ENCODE measurements around the gene HOOK2. TPM values are rescaled to one million over a fixed set of nuclear protein-coding genes. Genes with fewer than 3 reads are reported as not detected.

The HOOK2 gene
- total and polyA plus RNA-seq, 2 of the 13 experiments (the other 11 are each of a cell fraction or from before 2014, with no cell fraction given) = 9.2 to 12.9 TPM

DNA sequence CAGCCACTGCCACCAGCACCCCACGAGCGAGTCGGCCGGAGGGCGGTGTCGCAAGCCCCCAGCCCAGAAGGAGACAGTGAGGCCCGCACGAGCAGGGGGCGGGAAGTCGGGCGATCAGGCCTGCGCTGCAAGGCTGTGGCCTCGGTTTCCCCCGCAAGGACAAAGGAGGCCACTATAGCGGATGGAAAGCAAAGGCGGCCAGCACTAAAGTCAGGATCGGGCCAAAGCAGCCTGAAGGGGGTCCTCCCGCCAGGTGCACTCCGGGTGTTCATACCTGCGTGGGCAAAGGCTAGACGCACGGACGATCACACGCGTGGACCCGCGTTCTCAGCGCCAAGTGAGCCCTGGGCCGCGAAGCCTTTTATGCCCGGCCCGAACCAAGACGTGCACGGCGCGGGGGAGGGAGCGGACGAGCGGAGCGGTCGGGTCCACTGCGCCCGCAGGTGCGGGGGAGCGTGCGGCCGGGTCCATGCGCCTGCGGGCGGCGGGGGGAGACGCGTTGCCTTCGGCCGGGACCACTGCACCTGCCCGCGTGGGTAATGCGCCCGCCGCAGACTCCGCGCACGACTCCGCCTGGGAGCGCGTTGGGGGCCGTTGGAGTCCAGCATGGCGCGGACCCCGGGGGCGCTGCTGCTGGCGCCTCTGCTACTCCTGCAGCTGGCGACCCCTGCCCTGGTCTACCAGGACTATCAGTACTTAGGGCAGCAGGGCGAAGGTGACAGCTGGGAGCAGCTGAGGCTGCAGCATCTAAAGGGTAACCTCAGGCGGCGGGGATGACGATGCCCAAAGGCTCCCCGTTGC, 26.3 kb upstream of the HOOK2 start, which contains the start of the genes PRDX2 and THSD8:
TSS of gene PRDX2 (minus strand) at position 335 of the 801 bp plus-strand sequence. CDS start 539 bp downstream, outside the sequence.
TSS of gene THSD8 (plus strand) at position 604 of the 801 bp plus-strand sequence. CDS start at position 607, 3 bp downstream.
- peak; percentile 53 for DNase-seq (ENCODE audit: low spot score)
- intact Hi-C loops (cut with micrococcal nuclease; ENCODE audit: unreplicated experiment) = no loop called here
- no peak; the same call in 1 of the 2 replicates for TF ChIP-seq RARA (CRISPR knock-in tag; IDR thresholded peaks at IDR 0.05)
- TF ChIP-seq, protein P1, sequence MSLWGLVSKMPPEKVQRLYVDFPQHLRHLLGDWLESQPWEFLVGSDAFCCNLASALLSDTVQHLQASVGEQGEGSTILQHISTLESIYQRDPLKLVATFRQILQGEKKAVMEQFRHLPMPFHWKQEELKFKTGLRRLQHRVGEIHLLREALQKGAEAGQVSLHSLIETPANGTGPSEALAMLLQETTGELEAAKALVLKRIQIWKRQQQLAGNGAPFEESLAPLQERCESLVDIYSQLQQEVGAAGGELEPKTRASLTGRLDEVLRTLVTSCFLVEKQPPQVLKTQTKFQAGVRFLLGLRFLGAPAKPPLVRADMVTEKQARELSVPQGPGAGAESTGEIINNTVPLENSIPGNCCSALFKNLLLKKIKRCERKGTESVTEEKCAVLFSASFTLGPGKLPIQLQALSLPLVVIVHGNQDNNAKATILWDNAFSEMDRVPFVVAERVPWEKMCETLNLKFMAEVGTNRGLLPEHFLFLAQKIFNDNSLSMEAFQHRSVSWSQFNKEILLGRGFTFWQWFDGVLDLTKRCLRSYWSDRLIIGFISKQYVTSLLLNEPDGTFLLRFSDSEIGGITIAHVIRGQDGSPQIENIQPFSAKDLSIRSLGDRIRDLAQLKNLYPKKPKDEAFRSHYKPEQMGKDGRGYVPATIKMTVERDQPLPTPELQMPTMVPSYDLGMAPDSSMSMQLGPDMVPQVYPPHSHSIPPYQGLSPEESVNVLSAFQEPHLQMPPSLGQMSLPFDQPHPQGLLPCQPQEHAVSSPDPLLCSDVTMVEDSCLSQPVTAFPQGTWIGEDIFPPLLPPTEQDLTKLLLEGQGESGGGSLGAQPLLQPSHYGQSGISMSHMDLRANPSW (CRISPR knock-in tag; IDR thresholded peaks at IDR 0.05; ENCODE audit: borderline replicate concordance) = peak; percentile 61; the same call in 1 of the 2 replicates
- no peak for TF ChIP-seq NCOA5 (CRISPR knock-in tag; IDR thresholded peaks at IDR 0.05)
- TF ChIP-seq TBX3 (IDR thresholded peaks at IDR 0.05; ENCODE audit: borderline replicate concordance) = no peak
- TF ChIP-seq ZNF281 (CRISPR knock-in tag; IDR thresholded peaks at IDR 0.05; ENCODE audit: borderline replicate concordance) = peak; percentile 57; the same call in 1 of the 2 replicates
- TF ChIP-seq TSC22D2 (CRISPR knock-in tag; IDR thresholded peaks at IDR 0.05; ENCODE audit: borderline replicate concordance) = peak; percentile 19; the same call in 1 of the 2 replicates
- no peak for TF ChIP-seq LCORL (IDR thresholded peaks at IDR 0.05)
- TF ChIP-seq LCORL (CRISPR knock-in tag; IDR thresholded peaks at IDR 0.05) = peak; percentile 14; the same call in 1 of the 2 replicates
- peak; percentile 44 for TF ChIP-seq PATZ1 (CRISPR knock-in tag; IDR thresholded peaks at IDR 0.05)
- peak; percentile 93 for TF ChIP-seq MAX (IDR thresholded peaks at IDR 0.05)
- peak; percentile 86 for TF ChIP-seq ZMYM4 (CRISPR knock-in tag; IDR thresholded peaks at IDR 0.05)
- 0 out of 2 replicates have a peak, but pooled peaks have one; percentile 90 for TF ChIP-seq ZNF569 (CRISPR knock-in tag; IDR thresholded peaks at IDR 0.05; ENCODE audit: borderline replicate concordance)
- TF ChIP-seq ASH2L (IDR thresholded peaks at IDR 0.05; ENCODE audit: insufficient read length, low read depth, low read length) = peak; percentile 57

More for the DNA sequence above, 26.3 kb upstream of the HOOK2 start, which contains the start of the genes PRDX2 and THSD8:
- in situ Hi-C loops (cut with HindIII; ENCODE audit: extremely low pct_ligation_motif_present, low pct_unique_long_range_greater_than_20kb) = loop anchor here (5.0 kb wide), 1 partner anchor 34 kb away; no protein-coding TSS in a partner anchor
- ATAC-seq = peak; percentile 69
- Histone ChIP-seq H3K4me2 (ENCODE audit: low read depth, low read length) (peak within 1 kb of the TSS; percentile 88), H3K79me2 (ENCODE audit: insufficient read depth, low read length) (peaks cover 15% of the 10 kb centered on the region), H3K27ac (ENCODE audit: extremely low read length, insufficient read depth, low read length) (peak within 1 kb of the TSS; percentile 92), H3K4me1 (ENCODE audit: insufficient read depth, low read length) (peaks cover 23% of the 10 kb centered on the region), H3K9me3 (ENCODE audit: low read length) (no peaks in the 10 kb centered on the region), H3K9ac (ENCODE audit: insufficient read depth, low read depth, low read length) (peak within 1 kb of the TSS; percentile 99), H4K20me1 (ENCODE audit: insufficient read depth, low read length) (peaks cover 5% of the 10 kb centered on the region; the same call in 1 of the 2 replicates), H2AFZ (ENCODE audit: low read length) (no peak within 1 kb of the TSS), H3K4me3 (replicated peaks in 1 of 3; ENCODE audit: insufficient read depth in 1 of 3, low read depth in 2 of 3, low read length in 3 of 3) (peak within 1 kb of the TSS; percentile 81 to 100 (median 93)), H3K36me3 (replicated peaks in 1 of 2; ENCODE audit: control insufficient read depth in 1 of 2, insufficient read depth in 2 of 2, low read length in 2 of 2) (peaks cover 2 to 12% of the 10 kb centered on the region in 2 experiments; a peak in 4 of 5 replicates), H3K27me3 (ENCODE audit: control insufficient read depth in 1 of 2, insufficient read depth in 2 of 2, low read length in 2 of 2) (no peaks in the 10 kb centered on the region; a peak in 1 of 5 replicates)
- 2% methylated on average over 22 of the region's 78 CpGs for WGBS (ENCODE audit: low lambda C conversion rate)
- BruUV-seq (replicated peaks) = no TSS peak
- POLR2A ChIA-PET = interaction anchor here (0.9 to 4.0 kb wide), 4 partner anchors 9 to 65 kb away, joined by 3 to 47 read pairs (median 4); partner anchors contain the start of genes GET3 and JUNB
- CTCF ChIA-PET (ENCODE audit: low intra/inter-chr PET ratio, low total read pairs) = interaction anchor here (1.6 kb wide), 1 partner anchor 35 kb away, joined by 4 read pairs; no protein-coding TSS in a partner anchor
- no peak for FAIRE-seq

Measured in HepG2 (cell line).